Skeletal muscle satellite cell (primary cell): ENCODE results near the gene FASTK.

Source experiments
- H3K27me3 ChIP-seq: 2 replicates; pipeline ENCODE4 v1.7.0; 2013; ENCODE audit warnings: low read length; ENCODE audit not compliant: control insufficient read depth, insufficient read depth
- H3K36me3 ChIP-seq: 2 replicates; pipeline ENCODE4 v1.7.0; 2013; ENCODE audit warnings: mild to moderate bottlenecking, control low read depth, low read length; ENCODE audit not compliant: insufficient read depth
- H3K4me1 ChIP-seq: 2 replicates; pipeline ENCODE4 v1.7.0; 2013; ENCODE audit warnings: low read length; ENCODE audit not compliant: control insufficient read depth, insufficient read depth
- H3K4me2 ChIP-seq: 2 replicates; pipeline ENCODE4 v1.7.0; 2013; ENCODE audit warnings: mild to moderate bottlenecking, low read length
- H3K4me3 ChIP-seq: 2 replicates; pipeline ENCODE4 v1.7.0; 2013; ENCODE audit warnings: low read length
- H3K9ac ChIP-seq: 2 replicates; pipeline ENCODE4 v1.7.0; 2013; ENCODE audit warnings: mild to moderate bottlenecking, low read depth, low read length, moderate library complexity
- H3K9me3 ChIP-seq: replicated peaks from 2 replicates; pipeline ENCODE4 v1.7.0; 2013; ENCODE audit warnings: mild to moderate bottlenecking, control low read depth, low read length

The FASTK gene

GRCh38 chr7:151116603-151117440, 36.2 kb upstream of the FASTK start:
- no peaks in the 10 kb centered on the region for H3K27me3 ChIP-seq
- H3K9ac ChIP-seq, result no peak overlapping the region
- peaks cover 12% of the 10 kb centered on the region for H3K4me1 ChIP-seq
- no peaks in the 10 kb centered on the region for H3K9me3 ChIP-seq
- H3K4me2 ChIP-seq, result no peak overlapping the region
- H3K4me3 ChIP-seq, result no peak overlapping the region
- H3K36me3 ChIP-seq, result peaks cover 49% of the 10 kb centered on the region

GRCh38 chr7:151115836-151116418, 35.3 kb upstream of the FASTK start:
- Histone ChIP-seq H3K4me2 (no peak overlapping the region), H3K4me1 (peaks cover 12% of the 10 kb centered on the region), H3K9me3 (no peaks in the 10 kb centered on the region), H3K27me3 (no peaks in the 10 kb centered on the region), H3K36me3 (peaks cover 40% of the 10 kb centered on the region), H3K4me3 (no peak overlapping the region), H3K9ac (no peak overlapping the region)

- Histone ChIP-seq H3K4me2 (no peak overlapping the region), H3K27me3 (no peaks in the 10 kb centered on the region), H3K9ac (no peak overlapping the region), H3K9me3 (no peaks in the 10 kb centered on the region), H3K36me3 (peaks cover 33% of the 10 kb centered on the region), H3K4me3 (no peak overlapping the region), H3K4me1 (peaks cover 12% of the 10 kb centered on the region)
These were observed 34.7 kb upstream of the FASTK start for GRCh38 chr7:151115121-151115835.

- Histone ChIP-seq H3K4me2 (no peak overlapping the region), H3K9ac (no peak overlapping the region), H3K4me1 (peaks cover 18% of the 10 kb centered on the region), H3K36me3 (peaks cover 25% of the 10 kb centered on the region), H3K27me3 (no peaks in the 10 kb centered on the region), H3K9me3 (no peaks in the 10 kb centered on the region), H3K4me3 (no peak overlapping the region)
These were observed 33.8 kb upstream of the FASTK start for GRCh38 chr7:151114151-151115090.

- H3K9ac ChIP-seq, result no peak overlapping the region
- no peaks in the 10 kb centered on the region for H3K9me3 ChIP-seq
- H3K36me3 ChIP-seq, result peaks cover 16% of the 10 kb centered on the region
- no peak overlapping the region for H3K4me2 ChIP-seq
- H3K4me3 ChIP-seq, result no peak overlapping the region
- peaks cover 23% of the 10 kb centered on the region for H3K4me1 ChIP-seq
- no peaks in the 10 kb centered on the region for H3K27me3 ChIP-seq
These were observed 32.9 kb upstream of the FASTK start for GRCh38 chr7:151113344-151114150.

GRCh38 chr7:151110941-151111645, 30.5 kb upstream of the FASTK start:
- no peak overlapping the region for H3K9ac ChIP-seq
- H3K4me3 ChIP-seq, result no peak overlapping the region
- no peaks in the 10 kb centered on the region for H3K9me3 ChIP-seq
- H3K27me3 ChIP-seq, result no peaks in the 10 kb centered on the region
- peaks cover 6% of the 10 kb centered on the region for H3K36me3 ChIP-seq
- H3K4me2 ChIP-seq, result no peak overlapping the region
- H3K4me1 ChIP-seq, result peaks cover 23% of the 10 kb centered on the region

GRCh38 chr7:151110236-151110940, 29.8 kb upstream of the FASTK start:
- no peaks in the 10 kb centered on the region for H3K9me3 ChIP-seq
- no peak overlapping the region for H3K9ac ChIP-seq
- no peaks in the 10 kb centered on the region for H3K27me3 ChIP-seq
- H3K4me3 ChIP-seq, result no peak overlapping the region
- H3K4me2 ChIP-seq, result no peak overlapping the region
- peaks cover 28% of the 10 kb centered on the region for H3K4me1 ChIP-seq
- H3K36me3 ChIP-seq, result peaks cover 6% of the 10 kb centered on the region

GRCh38 chr7:151109094-151110048, 28.8 kb upstream of the FASTK start:
- Histone ChIP-seq H3K36me3 (peaks cover 5% of the 10 kb centered on the region), H3K27me3 (no peaks in the 10 kb centered on the region), H3K9ac (peak overlapping the region; percentile 5), H3K4me2 (no peak overlapping the region), H3K4me3 (no peak overlapping the region), H3K4me1 (peaks cover 37% of the 10 kb centered on the region), H3K9me3 (no peaks in the 10 kb centered on the region)

- H3K4me3 ChIP-seq, result no peak overlapping the region
- no peaks in the 10 kb centered on the region for H3K27me3 ChIP-seq
- peaks cover 26% of the 10 kb centered on the region for H3K4me1 ChIP-seq
- H3K9me3 ChIP-seq, result no peaks in the 10 kb centered on the region
- H3K36me3 ChIP-seq, result no peaks in the 10 kb centered on the region
- H3K4me2 ChIP-seq, result no peak overlapping the region
- H3K9ac ChIP-seq, result no peak overlapping the region
These were observed 27.3 kb upstream of the FASTK start for GRCh38 chr7:151107882-151108281.
